IPS-18a (cell line): ENCODE data around the gene CTSC.

Experiments
- H3K27ac ChIP-seq: one replicate; pipeline ENCODE4 v1.5.1; 2013; ENCODE audit warnings: low read length
- H3K27me3 ChIP-seq: one replicate; pipeline ENCODE4 v1.6.1; 2013; ENCODE audit warnings: mild to moderate bottlenecking, low read length; ENCODE audit not compliant: control insufficient read depth, insufficient read depth
- H3K36me3 ChIP-seq: one replicate; pipeline ENCODE4 v1.6.1; 2013; ENCODE audit warnings: low read depth, low read length; ENCODE audit not compliant: control insufficient read depth
- H3K4me1 ChIP-seq: one replicate; pipeline ENCODE4 v1.6.1; 2013; ENCODE audit warnings: low read depth, low read length; ENCODE audit not compliant: control insufficient read depth
- H3K4me3 ChIP-seq: one replicate; pipeline ENCODE4 v1.5.1; 2013; ENCODE audit warnings: low read length
- H3K9ac ChIP-seq: one replicate; pipeline ENCODE4 v1.6.1; 2013; ENCODE audit warnings: mild to moderate bottlenecking, low read length, moderate library complexity
- H3K9me3 ChIP-seq: one replicate; pipeline ENCODE4 v1.6.1; 2013; ENCODE audit warnings: low read depth, low read length; ENCODE audit not compliant: control insufficient read depth

CTSC gene

GRCh38 chr11:88315015-88315414, 22.5 kb downstream of the CTSC start:
- Histone ChIP-seq H3K9ac (no peak overlapping the region), H3K27ac (no peak overlapping the region), H3K4me1 (peaks cover 34% of the 10 kb centered on the region), H3K27me3 (no peaks in the 10 kb centered on the region), H3K4me3 (no peak overlapping the region), H3K9me3 (no peaks in the 10 kb centered on the region), H3K36me3 (peaks cover 32% of the 10 kb centered on the region)

GRCh38 chr11:88313441-88313840, 24.1 kb downstream of the CTSC start:
- Histone ChIP-seq H3K4me1 (peaks cover 42% of the 10 kb centered on the region), H3K27ac (no peak overlapping the region), H3K4me3 (no peak overlapping the region), H3K9ac (no peak overlapping the region), H3K27me3 (no peaks in the 10 kb centered on the region), H3K36me3 (peaks cover 32% of the 10 kb centered on the region), H3K9me3 (no peaks in the 10 kb centered on the region)

- Histone ChIP-seq H3K4me3 (no peak overlapping the region), H3K9me3 (no peaks in the 10 kb centered on the region), H3K27me3 (no peaks in the 10 kb centered on the region), H3K36me3 (peaks cover 33% of the 10 kb centered on the region), H3K9ac (no peak overlapping the region), H3K27ac (no peak overlapping the region), H3K4me1 (peaks cover 43% of the 10 kb centered on the region)
Observed at GRCh38 chr11:88312628-88313027, 24.9 kb downstream of the CTSC start.

- Histone ChIP-seq H3K4me1 (peaks cover 50% of the 10 kb centered on the region), H3K9ac (peak overlapping the region; percentile 20), H3K36me3 (peaks cover 54% of the 10 kb centered on the region)
Observed at GRCh38 chr11:88310246-88310645, 27.3 kb downstream of the CTSC start.

GRCh38 chr11:88308576-88308975, 29.0 kb downstream of the CTSC start:
- peak overlapping the region; percentile 49 for H3K4me3 ChIP-seq
- H3K9ac ChIP-seq: peak overlapping the region; percentile 85
- peaks cover 64% of the 10 kb centered on the region for H3K36me3 ChIP-seq

More at GRCh38 chr11:88310246-88310645, 27.3 kb downstream of the CTSC start:
- no peak overlapping the region for H3K4me3 ChIP-seq
- H3K9me3 ChIP-seq: no peaks in the 10 kb centered on the region
- H3K27me3 ChIP-seq: no peaks in the 10 kb centered on the region
- no peak overlapping the region for H3K27ac ChIP-seq

GRCh38 chr11:88307749-88308425, 29.6 kb downstream of the CTSC start:
- no peaks in the 10 kb centered on the region for H3K9me3 ChIP-seq
- H3K4me1 ChIP-seq: peaks cover 50% of the 10 kb centered on the region
- peak overlapping the region; percentile 98 for H3K27ac ChIP-seq
- H3K36me3 ChIP-seq: peaks cover 71% of the 10 kb centered on the region
- no peaks in the 10 kb centered on the region for H3K27me3 ChIP-seq
- H3K4me3 ChIP-seq: peak overlapping the region; percentile 64
- H3K9ac ChIP-seq: peak overlapping the region; percentile 85

More at GRCh38 chr11:88308576-88308975, 29.0 kb downstream of the CTSC start:
- Histone ChIP-seq H3K27me3 (no peaks in the 10 kb centered on the region), H3K4me1 (peaks cover 50% of the 10 kb centered on the region), H3K27ac (peak overlapping the region; percentile 95), H3K9me3 (no peaks in the 10 kb centered on the region)

GRCh38 chr11:88306785-88307184, 30.8 kb downstream of the CTSC start:
- Histone ChIP-seq H3K27ac (no peak overlapping the region), H3K4me1 (peaks cover 44% of the 10 kb centered on the region), H3K36me3 (peaks cover 66% of the 10 kb centered on the region), H3K9me3 (no peaks in the 10 kb centered on the region), H3K9ac (no peak overlapping the region), H3K27me3 (no peaks in the 10 kb centered on the region), H3K4me3 (no peak overlapping the region)

- Histone ChIP-seq H3K36me3 (peaks cover 60% of the 10 kb centered on the region), H3K9ac (no peak overlapping the region), H3K9me3 (no peaks in the 10 kb centered on the region), H3K27me3 (no peaks in the 10 kb centered on the region), H3K27ac (no peak overlapping the region), H3K4me1 (peaks cover 45% of the 10 kb centered on the region), H3K4me3 (no peak overlapping the region)
Observed at GRCh38 chr11:88305430-88305829, 32.1 kb downstream of the CTSC start.

- no peaks in the 10 kb centered on the region for H3K9me3 ChIP-seq
- H3K36me3 ChIP-seq: peaks cover 64% of the 10 kb centered on the region
- no peaks in the 10 kb centered on the region for H3K27me3 ChIP-seq
- H3K27ac ChIP-seq: no peak overlapping the region
- no peak overlapping the region for H3K9ac ChIP-seq
- H3K4me3 ChIP-seq: no peak overlapping the region
- H3K4me1 ChIP-seq: peaks cover 45% of the 10 kb centered on the region
Observed at GRCh38 chr11:88304352-88304751, 33.2 kb downstream of the CTSC start.

GRCh38 chr11:88303037-88303436, 34.5 kb downstream of the CTSC start:
- no peaks in the 10 kb centered on the region for H3K9me3 ChIP-seq
- H3K27me3 ChIP-seq: no peaks in the 10 kb centered on the region
- H3K4me1 ChIP-seq: peaks cover 49% of the 10 kb centered on the region
- H3K36me3 ChIP-seq: peaks cover 77% of the 10 kb centered on the region
- H3K4me3 ChIP-seq: no peak overlapping the region
- H3K9ac ChIP-seq: no peak overlapping the region
- no peak overlapping the region for H3K27ac ChIP-seq

GRCh38 chr11:88301488-88302140, 35.9 kb downstream of the CTSC start:
- H3K4me1 ChIP-seq: peaks cover 48% of the 10 kb centered on the region
- no peak overlapping the region for H3K4me3 ChIP-seq
- H3K36me3 ChIP-seq: peaks cover 81% of the 10 kb centered on the region
- no peaks in the 10 kb centered on the region for H3K9me3 ChIP-seq
- H3K9ac ChIP-seq: no peak overlapping the region
- no peaks in the 10 kb centered on the region for H3K27me3 ChIP-seq
- no peak overlapping the region for H3K27ac ChIP-seq
